Stomach (tissue), 4 donors: ENCODE results near the gene DCLK2.

Experiments
- EP300 ChIP-seq: sonication (generic); formaldehyde crosslinking; IDR thresholded peaks from one replicate; pipeline ENCODE4 v1.6.1; 2017; ENCODE audit warnings: antibody characterized with exemption
- POLR2A ChIP-seq, 4 donors: fragments of 450-650 bp; IDR thresholded peaks; one replicate each; pipeline ENCODE4 v1.6.1; 2016; ENCODE audit warnings: antibody characterized with exemption in 4 of 4, control low read depth in 2 of 4, mild to moderate bottlenecking in 1 of 4, moderate library complexity in 1 of 4
- POLR2AphosphoS5 ChIP-seq, 3 donors: sonication (generic); formaldehyde crosslinking; IDR thresholded peaks; one replicate each; pipeline ENCODE4 v1.6.1; 2016; ENCODE audit warnings: antibody characterized with exemption in 3 of 3
- TF ChIP-seq, protein P1 (sequence below), 7 experiments: fragments of 450-650 bp in 4 of 7; fragments of 200-600 bp in 3 of 7; sonication (generic) in 3 of 7; IDR thresholded peaks; one replicate each; pipeline ENCODE4 v1.5.1; 2016 to 2019; ENCODE audit warnings: antibody characterized with exemption in 7 of 7, control low read depth in 2 of 7, mild to moderate bottlenecking in 1 of 7

DNA sequence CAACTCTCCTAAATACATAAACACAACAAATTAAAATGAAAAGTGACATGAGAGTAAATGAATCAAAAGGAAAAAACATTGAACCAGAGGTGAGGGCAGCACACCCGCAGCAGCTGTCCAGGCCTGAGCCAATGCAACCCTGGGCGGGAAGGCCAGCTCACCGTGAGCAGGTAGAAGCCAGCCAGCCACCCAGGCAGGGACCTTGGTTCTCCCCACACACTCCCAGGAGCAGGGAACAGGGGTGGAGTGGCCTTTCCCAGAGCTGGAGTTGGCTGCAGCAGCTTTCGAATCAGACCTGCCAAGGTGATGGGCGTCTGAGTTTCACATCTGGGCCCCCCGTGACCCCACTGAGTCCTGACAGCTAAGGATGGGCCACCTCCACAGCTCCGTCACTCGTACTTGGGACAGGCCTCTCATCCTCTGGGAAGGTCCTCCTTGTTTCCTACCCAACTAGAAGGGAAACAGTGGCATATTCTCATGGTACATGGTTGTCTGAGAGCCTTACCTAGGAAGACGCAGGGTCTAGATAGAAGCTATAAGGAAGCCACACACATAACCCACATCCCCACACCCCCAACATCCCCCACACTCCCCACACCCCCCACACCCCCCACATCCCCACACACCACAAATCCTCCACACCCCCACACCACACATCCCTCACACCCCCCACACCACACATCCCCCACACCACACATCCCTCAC, 172.2 kb downstream of the DCLK2 start:
- TF ChIP-seq, protein P1, sequence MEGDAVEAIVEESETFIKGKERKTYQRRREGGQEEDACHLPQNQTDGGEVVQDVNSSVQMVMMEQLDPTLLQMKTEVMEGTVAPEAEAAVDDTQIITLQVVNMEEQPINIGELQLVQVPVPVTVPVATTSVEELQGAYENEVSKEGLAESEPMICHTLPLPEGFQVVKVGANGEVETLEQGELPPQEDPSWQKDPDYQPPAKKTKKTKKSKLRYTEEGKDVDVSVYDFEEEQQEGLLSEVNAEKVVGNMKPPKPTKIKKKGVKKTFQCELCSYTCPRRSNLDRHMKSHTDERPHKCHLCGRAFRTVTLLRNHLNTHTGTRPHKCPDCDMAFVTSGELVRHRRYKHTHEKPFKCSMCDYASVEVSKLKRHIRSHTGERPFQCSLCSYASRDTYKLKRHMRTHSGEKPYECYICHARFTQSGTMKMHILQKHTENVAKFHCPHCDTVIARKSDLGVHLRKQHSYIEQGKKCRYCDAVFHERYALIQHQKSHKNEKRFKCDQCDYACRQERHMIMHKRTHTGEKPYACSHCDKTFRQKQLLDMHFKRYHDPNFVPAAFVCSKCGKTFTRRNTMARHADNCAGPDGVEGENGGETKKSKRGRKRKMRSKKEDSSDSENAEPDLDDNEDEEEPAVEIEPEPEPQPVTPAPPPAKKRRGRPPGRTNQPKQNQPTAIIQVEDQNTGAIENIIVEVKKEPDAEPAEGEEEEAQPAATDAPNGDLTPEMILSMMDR (IDR thresholded peaks at IDR 0.05): no peak
- TF ChIP-seq POLR2AphosphoS5 (IDR thresholded peaks at IDR 0.05) (no peak), POLR2A (IDR thresholded peaks at IDR 0.05) (no peak), EP300 (no peak)
